HEK293 (cell line): ENCODE measurements around the gene MYO1D.
A peak's percentile ranks its signal among the peaks of the same experiment; 100 is the strongest.

ENCODE experiments used
- CTCF ChIA-PET: fragments of 350-600 bp; formaldehyde crosslinking; extraction: SDS; loops from one replicate; lab custom pipeline; 2021; ENCODE audit warnings: antibody characterized with exemption; lab: Yijun Ruan, JAX
- POLR2A ChIA-PET: fragments of 300-600 bp; formaldehyde crosslinking; extraction: SDS; loops from one replicate; lab custom pipeline; 2020; ENCODE audit warnings: antibody characterized with exemption, inconsistent platforms; lab: Yijun Ruan, JAX
- H3K27ac ChIP-seq: fragments of 200-500 bp; sonication (Bioruptor generic); 2 replicates; pipeline ENCODE4 v1.5.1; 2014; ENCODE audit warnings: low read depth, low read length, control low read depth, inconsistent platforms; ENCODE audit errors: extremely low read depth
- H3K36me3 ChIP-seq, 2 experiments: fragments of 200-500 bp in 1 of 2; sonication (Bioruptor generic) in 1 of 2; 1 replicate in 1 of 2; 2 replicates in 1 of 2; pipeline ENCODE4 v1.5.1; 2014 to 2017; ENCODE audit warnings: inconsistent platforms in 2 of 2, low read length in 2 of 2; ENCODE audit not compliant: control insufficient read depth in 2 of 2, insufficient read depth in 1 of 2
- H3K4me1 ChIP-seq: fragments of 200-500 bp; sonication (Bioruptor generic); 2 replicates; pipeline ENCODE4 v1.5.1; 2014; ENCODE audit warnings: mild to moderate bottlenecking, low read length, inconsistent platforms; ENCODE audit not compliant: control insufficient read depth, insufficient read depth
- H3K4me3 ChIP-seq: 2 replicates; pipeline ENCODE4 v1.5.1; 2011; ENCODE audit warnings: low read depth, mild to moderate bottlenecking, control low read depth, low read length, moderate library complexity
- H3K9me3 ChIP-seq: fragments of 200-500 bp; sonication (Bioruptor generic); 2 replicates; pipeline ENCODE4 v1.5.1; 2014; ENCODE audit warnings: low read depth, low read length, inconsistent platforms; ENCODE audit not compliant: control insufficient read depth, insufficient read depth
- ATF2 ChIP-seq: fragments of 450-650 bp; formaldehyde crosslinking; IDR thresholded peaks from 2 replicates; pipeline ENCODE4 v1.5.1; 2016; ENCODE audit warnings: missing biosample characterization, missing genetic modification characterization, low read depth
- SETDB1 ChIP-seq: IDR thresholded peaks from one replicate; pipeline ENCODE4 v1.6.1; 2017; ENCODE audit warnings: mild to moderate bottlenecking, low read length, moderate library complexity, mixed read lengths; ENCODE audit not compliant: insufficient read length
- ZBTB8A ChIP-seq: fragments of 450-650 bp; formaldehyde crosslinking; IDR thresholded peaks from 2 replicates; pipeline ENCODE4 v1.5.1; 2016; ENCODE audit warnings: missing biosample characterization, missing genetic modification characterization
- ZEB2 ChIP-seq: fragments of 450-650 bp; formaldehyde crosslinking; IDR thresholded peaks from 2 replicates; pipeline ENCODE4 v1.5.1; 2016; ENCODE audit warnings: missing biosample characterization, missing genetic modification characterization
- ZNF169 ChIP-seq: fragments of 450-650 bp; formaldehyde crosslinking; IDR thresholded peaks from 2 replicates; pipeline ENCODE4 v1.5.1; 2016; ENCODE audit warnings: missing biosample characterization, missing genetic modification characterization
- ZNF223 ChIP-seq: fragments of 450-650 bp; formaldehyde crosslinking; IDR thresholded peaks from 2 replicates; pipeline ENCODE4 v1.5.1; 2016; ENCODE audit warnings: missing biosample characterization, missing genetic modification characterization
- ZNF239 ChIP-seq: fragments of 450-650 bp; formaldehyde crosslinking; IDR thresholded peaks from 2 replicates; pipeline ENCODE4 v1.5.1; 2016; ENCODE audit warnings: missing biosample characterization, missing genetic modification characterization
- ZNF302 ChIP-seq: fragments of 450-650 bp; formaldehyde crosslinking; IDR thresholded peaks from 2 replicates; pipeline ENCODE4 v1.5.1; 2016; ENCODE audit warnings: missing biosample characterization, missing genetic modification characterization, low read depth
- ZNF335 ChIP-seq: fragments of 450-650 bp; formaldehyde crosslinking; conservative IDR thresholded peaks from 2 replicates; pipeline ENCODE4 v1.5.1; 2016; ENCODE audit warnings: missing biosample characterization, missing genetic modification characterization
- ZNF555 ChIP-seq: fragments of 450-650 bp; formaldehyde crosslinking; conservative IDR thresholded peaks from 2 replicates; pipeline ENCODE4 v1.5.1; 2017; ENCODE audit warnings: missing biosample characterization, mild to moderate bottlenecking, missing genetic modification characterization, inconsistent platforms
- ZNF610 ChIP-seq: fragments of 450-650 bp; formaldehyde crosslinking; IDR thresholded peaks from 2 replicates; pipeline ENCODE4 v1.5.1; 2016; ENCODE audit warnings: missing biosample characterization, missing genetic modification characterization, borderline replicate concordance
- ZNF621 ChIP-seq: fragments of 450-650 bp; formaldehyde crosslinking; IDR thresholded peaks from 2 replicates; pipeline ENCODE4 v1.5.1; 2017; ENCODE audit warnings: missing biosample characterization, missing genetic modification characterization
- ZNF629 ChIP-seq: fragments of 450-650 bp; formaldehyde crosslinking; IDR thresholded peaks from 2 replicates; pipeline ENCODE4 v1.5.1; 2017; ENCODE audit warnings: missing biosample characterization, missing genetic modification characterization
- ZNF664 ChIP-seq: fragments of 450-650 bp; formaldehyde crosslinking; IDR thresholded peaks from 2 replicates; pipeline ENCODE4 v1.5.1; 2016; ENCODE audit warnings: missing biosample characterization, missing genetic modification characterization
- ZNF670 ChIP-seq: fragments of 450-650 bp; formaldehyde crosslinking; IDR thresholded peaks from 2 replicates; pipeline ENCODE4 v1.5.1; 2016; ENCODE audit warnings: missing biosample characterization, missing genetic modification characterization, low read depth
- ZXDB ChIP-seq: fragments of 450-650 bp; formaldehyde crosslinking; IDR thresholded peaks from 2 replicates; pipeline ENCODE4 v1.5.1; 2016; ENCODE audit warnings: missing biosample characterization, missing genetic modification characterization
- TF ChIP-seq, protein P1 (sequence below): fragments of 450-650 bp; formaldehyde crosslinking; IDR thresholded peaks from 2 replicates; pipeline ENCODE4 v1.5.1; 2017; ENCODE audit warnings: missing biosample characterization, missing genetic modification characterization
- TF ChIP-seq, protein P2 (sequence below): fragments of 450-650 bp; formaldehyde crosslinking; IDR thresholded peaks from 2 replicates; pipeline ENCODE4 v1.5.1; 2016; ENCODE audit warnings: missing biosample characterization, missing genetic modification characterization
- TF ChIP-seq, protein P3 (sequence below): fragments of 450-650 bp; formaldehyde crosslinking; IDR thresholded peaks from 2 replicates; pipeline ENCODE4 v1.5.1; 2016; ENCODE audit warnings: missing biosample characterization, missing genetic modification characterization
- TF ChIP-seq, protein P4 (sequence below): fragments of 450-650 bp; formaldehyde crosslinking; IDR thresholded peaks from 2 replicates; pipeline ENCODE4 v1.5.1; 2016; ENCODE audit warnings: missing biosample characterization, missing genetic modification characterization

The MYO1D gene

DNA sequence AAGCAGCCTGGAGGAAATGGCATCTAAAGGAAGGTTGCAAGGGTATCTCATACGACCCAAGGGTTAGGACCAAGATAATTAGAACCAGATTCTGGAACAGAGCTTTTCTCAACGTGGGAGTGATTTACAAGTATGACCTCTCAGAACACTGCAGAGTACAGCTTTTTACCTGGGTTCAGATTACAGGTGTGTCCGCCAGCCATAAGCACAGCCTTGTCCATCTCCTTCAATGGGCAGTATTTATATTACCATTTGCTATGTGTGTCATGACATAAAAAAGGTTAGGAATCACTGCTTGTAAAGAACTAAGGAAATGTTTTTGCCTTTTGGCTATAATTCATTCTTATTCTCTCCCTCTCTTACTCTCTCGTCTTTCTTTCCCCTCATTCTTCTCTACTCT, 36.7 kb downstream of the MYO1D start:
- CTCF ChIA-PET, result interaction anchor here (1.4 to 2.1 kb wide), 2 partner anchors 9 to 37 kb away, joined by 4 to 11 read pairs; partner anchors contain the start of gene MYO1D
- Histone ChIP-seq H3K27ac (no peak overlapping the region), H3K36me3 (no peaks in the 10 kb centered on the region), H3K4me3 (no peak overlapping the region), H3K4me1 (0 out of 2 replicates have a peak, but pooled peaks cover 9% of the 10 kb centered on the region), H3K9me3 (no peaks in the 10 kb centered on the region)
- TF ChIP-seq ZNF169, result no peak
- TF ChIP-seq ZNF670, result no peak
- TF ChIP-seq ZNF302, result no peak
- TF ChIP-seq ZNF610, result no peak
- TF ChIP-seq ZNF555, result no peak
- no peak for TF ChIP-seq ZXDB
- no peak for TF ChIP-seq ZNF621 (tag by site-specific recombination)
- no peak for TF ChIP-seq ZEB2 (tag by site-specific recombination)
- TF ChIP-seq SETDB1, result no peak
- no peak for TF ChIP-seq ZBTB8A
- TF ChIP-seq, protein P1, sequence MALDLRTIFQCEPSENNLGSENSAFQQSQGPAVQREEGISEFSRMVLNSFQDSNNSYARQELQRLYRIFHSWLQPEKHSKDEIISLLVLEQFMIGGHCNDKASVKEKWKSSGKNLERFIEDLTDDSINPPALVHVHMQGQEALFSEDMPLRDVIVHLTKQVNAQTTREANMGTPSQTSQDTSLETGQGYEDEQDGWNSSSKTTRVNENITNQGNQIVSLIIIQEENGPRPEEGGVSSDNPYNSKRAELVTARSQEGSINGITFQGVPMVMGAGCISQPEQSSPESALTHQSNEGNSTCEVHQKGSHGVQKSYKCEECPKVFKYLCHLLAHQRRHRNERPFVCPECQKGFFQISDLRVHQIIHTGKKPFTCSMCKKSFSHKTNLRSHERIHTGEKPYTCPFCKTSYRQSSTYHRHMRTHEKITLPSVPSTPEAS (tag by site-specific recombination), result no peak
- POLR2A ChIA-PET, result no interaction called here

DNA sequence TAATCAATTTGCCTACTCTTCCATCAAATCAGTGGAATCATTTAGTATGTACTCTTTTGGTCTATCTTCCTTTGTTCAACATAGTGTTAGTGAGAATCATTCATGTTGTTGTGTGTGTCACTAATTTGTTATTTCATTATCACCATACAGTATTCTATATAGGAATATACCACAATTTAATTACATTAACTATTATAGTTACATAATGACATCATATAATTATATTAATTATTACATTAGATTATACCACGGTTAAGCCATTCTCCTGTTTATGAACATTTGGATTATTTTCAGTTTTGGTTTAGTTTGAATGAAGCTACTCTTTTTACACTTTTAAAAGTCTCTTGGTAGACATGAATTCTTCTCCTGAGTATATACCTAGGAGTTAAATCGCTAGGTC, 40.4 kb downstream of the MYO1D start:
- CTCF ChIA-PET, result interaction anchor here (0.8 to 1.7 kb wide), 3 partner anchors 11 to 53 kb away, joined by 3 to 7 read pairs (median 3); partner anchors contain the start of gene MYO1D
- H3K27ac ChIP-seq, result no peak overlapping the region
- TF ChIP-seq ZNF629 (tag by site-specific recombination), result no peak
- TF ChIP-seq ZNF664 (tag by site-specific recombination), result no peak
- TF ChIP-seq, protein P2, sequence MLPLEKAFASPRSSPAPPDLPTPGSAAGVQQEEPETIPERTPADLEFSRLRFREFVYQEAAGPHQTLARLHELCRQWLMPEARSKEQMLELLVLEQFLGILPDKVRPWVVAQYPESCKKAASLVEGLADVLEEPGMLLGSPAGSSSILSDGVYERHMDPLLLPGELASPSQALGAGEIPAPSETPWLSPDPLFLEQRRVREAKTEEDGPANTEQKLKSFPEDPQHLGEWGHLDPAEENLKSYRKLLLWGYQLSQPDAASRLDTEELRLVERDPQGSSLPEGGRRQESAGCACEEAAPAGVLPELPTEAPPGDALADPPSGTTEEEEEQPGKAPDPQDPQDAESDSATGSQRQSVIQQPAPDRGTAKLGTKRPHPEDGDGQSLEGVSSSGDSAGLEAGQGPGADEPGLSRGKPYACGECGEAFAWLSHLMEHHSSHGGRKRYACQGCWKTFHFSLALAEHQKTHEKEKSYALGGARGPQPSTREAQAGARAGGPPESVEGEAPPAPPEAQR (tag by site-specific recombination), result no peak
- TF ChIP-seq ZNF335 (tag by site-specific recombination), result no peak
- TF ChIP-seq, protein P3, sequence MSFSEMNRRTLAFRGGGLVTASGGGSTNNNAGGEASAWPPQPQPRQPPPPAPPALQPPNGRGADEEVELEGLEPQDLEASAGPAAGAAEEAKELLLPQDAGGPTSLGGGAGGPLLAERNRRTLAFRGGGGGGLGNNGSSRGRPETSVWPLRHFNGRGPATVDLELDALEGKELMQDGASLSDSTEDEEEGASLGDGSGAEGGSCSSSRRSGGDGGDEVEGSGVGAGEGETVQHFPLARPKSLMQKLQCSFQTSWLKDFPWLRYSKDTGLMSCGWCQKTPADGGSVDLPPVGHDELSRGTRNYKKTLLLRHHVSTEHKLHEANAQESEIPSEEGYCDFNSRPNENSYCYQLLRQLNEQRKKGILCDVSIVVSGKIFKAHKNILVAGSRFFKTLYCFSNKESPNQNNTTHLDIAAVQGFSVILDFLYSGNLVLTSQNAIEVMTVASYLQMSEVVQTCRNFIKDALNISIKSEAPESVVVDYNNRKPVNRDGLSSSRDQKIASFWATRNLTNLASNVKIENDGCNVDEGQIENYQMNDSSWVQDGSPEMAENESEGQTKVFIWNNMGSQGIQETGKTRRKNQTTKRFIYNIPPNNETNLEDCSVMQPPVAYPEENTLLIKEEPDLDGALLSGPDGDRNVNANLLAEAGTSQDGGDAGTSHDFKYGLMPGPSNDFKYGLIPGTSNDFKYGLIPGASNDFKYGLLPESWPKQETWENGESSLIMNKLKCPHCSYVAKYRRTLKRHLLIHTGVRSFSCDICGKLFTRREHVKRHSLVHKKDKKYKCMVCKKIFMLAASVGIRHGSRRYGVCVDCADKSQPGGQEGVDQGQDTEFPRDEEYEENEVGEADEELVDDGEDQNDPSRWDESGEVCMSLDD (tag by site-specific recombination), result no peak
- TF ChIP-seq, protein P4, sequence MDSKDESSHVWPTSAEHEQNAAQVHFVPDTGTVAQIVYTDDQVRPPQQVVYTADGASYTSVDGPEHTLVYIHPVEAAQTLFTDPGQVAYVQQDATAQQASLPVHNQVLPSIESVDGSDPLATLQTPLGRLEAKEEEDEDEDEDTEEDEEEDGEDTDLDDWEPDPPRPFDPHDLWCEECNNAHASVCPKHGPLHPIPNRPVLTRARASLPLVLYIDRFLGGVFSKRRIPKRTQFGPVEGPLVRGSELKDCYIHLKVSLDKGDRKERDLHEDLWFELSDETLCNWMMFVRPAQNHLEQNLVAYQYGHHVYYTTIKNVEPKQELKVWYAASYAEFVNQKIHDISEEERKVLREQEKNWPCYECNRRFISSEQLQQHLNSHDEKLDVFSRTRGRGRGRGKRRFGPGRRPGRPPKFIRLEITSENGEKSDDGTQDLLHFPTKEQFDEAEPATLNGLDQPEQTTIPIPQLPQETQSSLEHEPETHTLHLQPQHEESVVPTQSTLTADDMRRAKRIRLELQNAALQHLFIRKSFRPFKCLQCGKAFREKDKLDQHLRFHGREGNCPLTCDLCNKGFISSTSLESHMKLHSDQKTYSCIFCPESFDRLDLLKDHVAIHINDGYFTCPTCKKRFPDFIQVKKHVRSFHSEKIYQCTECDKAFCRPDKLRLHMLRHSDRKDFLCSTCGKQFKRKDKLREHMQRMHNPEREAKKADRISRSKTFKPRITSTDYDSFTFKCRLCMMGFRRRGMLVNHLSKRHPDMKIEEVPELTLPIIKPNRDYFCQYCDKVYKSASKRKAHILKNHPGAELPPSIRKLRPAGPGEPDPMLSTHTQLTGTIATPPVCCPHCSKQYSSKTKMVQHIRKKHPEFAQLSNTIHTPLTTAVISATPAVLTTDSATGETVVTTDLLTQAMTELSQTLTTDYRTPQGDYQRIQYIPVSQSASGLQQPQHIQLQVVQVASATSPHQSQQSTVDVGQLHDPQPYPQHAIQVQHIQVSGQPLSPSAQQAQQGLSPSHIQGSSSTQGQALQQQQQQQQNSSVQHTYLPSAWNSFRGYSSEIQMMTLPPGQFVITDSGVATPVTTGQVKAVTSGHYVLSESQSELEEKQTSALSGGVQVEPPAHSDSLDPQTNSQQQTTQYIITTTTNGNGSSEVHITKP (tag by site-specific recombination), result no peak
- peak; percentile 72 for TF ChIP-seq ATF2 (tag by site-specific recombination)
- no peak for TF ChIP-seq ZNF223 (tag by site-specific recombination)
- no peak for TF ChIP-seq ZNF239 (tag by site-specific recombination)
- H3K4me1 ChIP-seq, result 0 out of 2 replicates have a peak, but pooled peaks cover 9% of the 10 kb centered on the region
- POLR2A ChIA-PET, result no interaction called here
- no peak overlapping the region for H3K4me3 ChIP-seq
- H3K36me3 ChIP-seq, result no peaks in the 10 kb centered on the region
- no peaks in the 10 kb centered on the region for H3K9me3 ChIP-seq
